Loucy (cell line): ENCODE results near the gene FBXL15.

Experiments used
- EZH2phosphoT487 ChIP-seq: fragments of 200-600 bp; IDR thresholded peaks from 2 replicates; pipeline ENCODE4 v1.6.1; 2018; ENCODE audit warnings: antibody characterized with exemption, mild to moderate bottlenecking, moderate library complexity, borderline replicate concordance
- TF ChIP-seq, protein P1 (sequence below): fragments of 200-600 bp; sonication (generic); conservative IDR thresholded peaks from 2 replicates; pipeline ENCODE4 v1.5.1; 2014; ENCODE audit warnings: mild to moderate bottlenecking, antibody characterized with exemption, low read length

DNA sequence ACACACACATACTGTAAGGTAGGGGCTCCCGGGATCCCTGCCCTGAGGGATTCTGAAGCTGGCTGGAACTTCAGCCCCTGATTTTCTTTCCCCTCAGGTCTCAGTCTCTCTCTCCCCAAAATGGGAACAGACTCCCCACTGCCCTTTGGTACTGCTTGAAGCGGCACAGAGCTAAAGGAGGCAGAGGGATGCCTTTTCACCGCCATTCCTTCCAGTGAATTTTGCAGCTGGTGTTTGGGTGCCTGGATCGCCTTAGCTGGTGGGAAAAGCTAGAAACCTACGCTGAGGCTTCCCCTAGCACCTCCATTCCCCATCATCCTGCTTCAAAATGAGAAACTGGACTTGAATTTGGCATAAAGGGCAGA is 14.5 kb downstream of the FBXL15 start:
- TF ChIP-seq, protein P1, sequence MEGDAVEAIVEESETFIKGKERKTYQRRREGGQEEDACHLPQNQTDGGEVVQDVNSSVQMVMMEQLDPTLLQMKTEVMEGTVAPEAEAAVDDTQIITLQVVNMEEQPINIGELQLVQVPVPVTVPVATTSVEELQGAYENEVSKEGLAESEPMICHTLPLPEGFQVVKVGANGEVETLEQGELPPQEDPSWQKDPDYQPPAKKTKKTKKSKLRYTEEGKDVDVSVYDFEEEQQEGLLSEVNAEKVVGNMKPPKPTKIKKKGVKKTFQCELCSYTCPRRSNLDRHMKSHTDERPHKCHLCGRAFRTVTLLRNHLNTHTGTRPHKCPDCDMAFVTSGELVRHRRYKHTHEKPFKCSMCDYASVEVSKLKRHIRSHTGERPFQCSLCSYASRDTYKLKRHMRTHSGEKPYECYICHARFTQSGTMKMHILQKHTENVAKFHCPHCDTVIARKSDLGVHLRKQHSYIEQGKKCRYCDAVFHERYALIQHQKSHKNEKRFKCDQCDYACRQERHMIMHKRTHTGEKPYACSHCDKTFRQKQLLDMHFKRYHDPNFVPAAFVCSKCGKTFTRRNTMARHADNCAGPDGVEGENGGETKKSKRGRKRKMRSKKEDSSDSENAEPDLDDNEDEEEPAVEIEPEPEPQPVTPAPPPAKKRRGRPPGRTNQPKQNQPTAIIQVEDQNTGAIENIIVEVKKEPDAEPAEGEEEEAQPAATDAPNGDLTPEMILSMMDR, result no peak
- no peak for TF ChIP-seq EZH2phosphoT487
